NT2/D1 (cell line): Measurements from ENCODE around the gene LY86.

ENCODE experiments used
- SUZ12 ChIP-seq: IDR thresholded peaks from 2 replicates; pipeline ENCODE4 v1.6.1; 2011; ENCODE audit not compliant: insufficient read length, insufficient read depth; ENCODE audit errors: extremely low read depth
- YY1 ChIP-seq: IDR thresholded peaks from 2 replicates; pipeline ENCODE4 v1.6.1; 2011; ENCODE audit not compliant: insufficient read length, insufficient read depth
- ZNF274 ChIP-seq: IDR thresholded peaks from 2 replicates; pipeline ENCODE4 v1.6.1; 2011; ENCODE audit warnings: mild to moderate bottlenecking, low read depth, low read length

DNA sequence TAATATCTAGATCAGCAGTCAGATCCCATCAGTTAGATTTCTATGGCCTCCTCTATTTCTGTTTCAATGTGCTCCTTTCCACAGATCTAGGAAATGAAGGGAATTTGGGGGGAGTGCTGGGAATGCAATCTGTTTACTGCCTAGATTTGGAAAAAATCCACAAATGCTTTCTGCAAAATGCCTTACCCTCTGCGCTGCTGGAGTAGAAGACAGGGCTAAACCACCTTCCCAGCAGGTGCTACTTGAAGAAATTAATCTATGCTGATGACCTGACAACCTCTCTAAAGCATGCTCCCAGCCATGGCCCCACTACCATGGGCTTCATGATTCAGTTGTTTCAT, 46.2 kb downstream of the LY86 start:
- TF ChIP-seq YY1 (no peak), SUZ12 (no peak), ZNF274 (no peak)
